NCI-H1436 (cell line): ENCODE data around the gene AKT1.
"Not testable (repeated sequence)": the region's sequence is repeated elsewhere in the genome, so short reads cannot be mapped to it uniquely, and the experiment has no call there.

ENCODE experiments used
- DNase-seq: peaks from one replicate; lab custom pipeline; 2025; lab: John Stamatoyannopoulos, UW

The AKT1 gene

DNA sequence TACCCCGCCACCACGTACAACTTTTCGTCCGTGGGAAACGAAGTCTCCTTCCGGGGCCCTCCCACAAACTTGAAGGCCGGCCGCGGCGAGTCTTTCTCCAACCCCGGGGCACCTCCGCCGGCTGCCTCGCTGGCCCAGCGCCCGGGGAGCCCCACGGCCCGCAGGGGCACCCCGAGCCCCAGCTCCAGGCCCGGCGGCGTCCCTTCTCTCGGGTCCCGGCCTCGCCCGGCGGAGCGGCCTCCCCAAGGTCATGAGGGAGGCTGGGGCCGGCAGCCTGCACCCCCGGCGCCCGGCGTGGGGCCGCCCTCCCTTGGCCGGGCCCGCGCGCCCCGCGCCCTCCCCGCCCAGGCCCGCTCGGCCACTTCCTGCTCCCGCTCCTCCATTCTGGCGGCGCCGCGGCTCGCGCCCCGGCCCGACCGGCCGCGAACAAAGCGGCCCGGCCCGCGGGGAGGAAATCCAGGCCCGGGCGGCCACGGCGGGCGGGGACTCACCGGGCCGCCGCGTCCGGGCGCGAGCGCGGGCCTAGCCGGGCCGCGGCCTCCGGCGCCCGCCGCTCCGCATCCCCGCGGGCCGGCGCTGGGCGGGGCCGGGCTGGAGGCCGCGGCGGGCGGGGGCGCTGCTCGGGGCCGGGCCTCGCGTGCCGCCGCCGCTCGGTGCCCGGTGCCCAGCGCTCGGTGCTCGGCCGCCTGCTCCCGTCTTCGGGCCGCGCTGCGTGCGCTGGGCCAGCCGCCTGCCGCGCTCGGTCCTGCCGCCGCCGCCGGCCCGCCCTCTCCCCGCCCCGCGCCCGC lies at the start of gene AKT1:
Gene AKT1, minus strand, starts transcription at position 756 of the 788 bp plus-strand sequence. CDS start 3,105 bp downstream, outside the sequence.
- DNase-seq: no peak

DNA sequence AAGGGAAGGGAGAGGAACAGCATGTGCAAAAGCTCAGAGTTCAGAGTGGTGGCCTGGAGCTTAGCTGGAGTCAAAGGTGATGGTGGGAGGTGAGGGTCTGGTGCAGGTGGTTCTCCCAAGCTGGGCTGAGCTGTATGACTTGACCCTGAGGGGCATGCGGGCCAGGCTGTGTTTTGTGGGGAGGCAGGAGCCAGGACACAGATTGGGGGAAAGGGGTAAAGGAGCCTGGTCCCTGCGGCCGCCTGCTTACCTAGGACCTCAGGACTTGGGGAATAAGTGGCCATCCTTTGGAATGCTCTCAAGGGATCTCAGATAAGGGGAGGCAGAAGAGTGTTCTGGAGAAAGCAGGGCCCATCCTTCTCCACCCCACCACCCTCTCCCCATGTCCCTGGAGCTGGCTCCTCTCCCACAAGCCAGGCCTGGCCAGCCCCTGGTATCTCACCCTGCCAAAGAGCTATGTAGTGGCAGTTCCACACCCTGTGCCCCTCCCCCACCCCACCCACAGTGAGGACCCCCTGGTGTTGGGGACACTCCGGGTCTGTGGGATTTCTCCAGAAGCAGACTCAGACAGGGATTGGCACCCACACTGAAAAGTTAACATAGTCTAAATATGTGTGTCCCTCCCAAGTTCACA lies 49.6 kb upstream of the AKT1 start:
- DNase-seq: no peak

DNA sequence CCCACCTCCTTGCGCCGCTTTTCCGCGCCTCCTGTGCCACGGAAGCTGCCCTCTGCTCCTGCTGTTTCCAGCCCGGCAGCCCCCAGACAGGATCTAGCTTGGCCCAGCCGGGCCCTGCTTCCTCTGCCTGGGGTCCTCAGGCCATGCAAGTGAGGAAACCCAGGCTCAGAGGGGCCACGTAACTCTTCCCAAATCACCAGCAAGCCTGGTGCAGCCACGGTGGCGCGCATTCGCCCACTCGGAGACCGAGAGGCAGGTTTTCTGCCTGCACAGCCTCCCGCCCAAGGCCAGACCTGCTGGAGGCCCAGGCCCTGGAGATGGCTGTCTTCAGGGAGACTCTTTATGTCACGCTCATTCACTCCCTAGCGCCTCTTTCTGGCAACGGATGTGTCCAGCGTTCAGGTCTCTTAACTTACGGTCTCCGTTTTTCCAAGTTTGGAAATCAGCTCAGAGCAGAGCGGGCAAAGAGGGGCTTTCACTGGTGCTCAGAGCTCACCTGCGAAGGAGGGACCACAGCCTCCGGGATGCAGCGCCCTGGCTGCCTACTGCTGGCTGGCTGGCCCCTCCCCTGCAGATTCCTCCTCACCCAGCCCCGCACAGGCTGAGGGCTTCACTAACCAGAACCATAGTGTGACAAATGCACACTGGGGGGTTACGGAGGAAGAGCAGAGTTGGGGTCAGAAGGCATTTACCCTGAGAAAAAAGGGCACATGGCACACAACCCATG lies 48.9 kb upstream of the AKT1 start:
- DNase-seq: no peak

DNA sequence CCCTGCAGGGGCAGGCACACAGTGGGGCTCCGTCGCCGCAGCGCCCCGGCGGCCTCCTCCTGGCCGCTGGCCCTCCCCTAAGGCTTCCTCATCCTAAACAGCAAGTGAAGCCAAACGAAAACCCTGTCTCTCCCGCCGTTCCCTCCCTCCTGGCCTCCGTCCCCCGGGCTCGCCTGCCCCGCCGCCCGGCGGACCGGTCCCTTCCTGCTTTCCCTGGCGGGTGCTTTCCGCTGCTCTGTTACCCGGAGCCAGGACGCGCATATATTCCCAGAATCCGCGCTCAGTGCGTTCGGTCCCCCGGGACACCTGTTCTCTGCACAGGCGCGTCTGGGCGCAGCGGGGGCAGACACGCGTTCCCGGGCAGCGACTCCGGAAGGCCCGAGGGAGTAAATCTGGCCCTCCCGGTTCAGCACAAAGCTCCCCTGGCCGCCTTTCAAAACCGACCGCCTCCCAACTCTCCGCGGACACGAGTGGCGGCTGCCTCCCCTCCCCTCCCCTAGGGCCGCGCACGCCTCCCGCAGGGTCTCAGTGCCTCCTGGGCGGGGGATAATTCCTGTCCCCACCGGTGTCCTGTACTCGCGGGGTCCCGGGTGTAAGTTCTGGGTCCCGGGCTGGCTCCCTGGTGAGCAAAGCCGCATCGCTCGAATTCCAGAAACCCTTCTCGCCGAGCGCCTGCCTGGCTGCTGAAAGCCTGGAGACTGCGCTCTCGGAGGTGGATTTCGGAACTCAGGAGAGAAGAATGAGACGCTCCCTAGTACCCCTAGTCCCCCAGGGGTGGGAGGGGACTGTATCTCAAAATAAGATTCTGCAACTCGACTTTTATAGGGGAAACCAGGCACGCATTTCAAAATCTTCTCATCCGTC lies 48.1 kb upstream of the AKT1 start:
- DNase-seq: peak; percentile 30

DNA sequence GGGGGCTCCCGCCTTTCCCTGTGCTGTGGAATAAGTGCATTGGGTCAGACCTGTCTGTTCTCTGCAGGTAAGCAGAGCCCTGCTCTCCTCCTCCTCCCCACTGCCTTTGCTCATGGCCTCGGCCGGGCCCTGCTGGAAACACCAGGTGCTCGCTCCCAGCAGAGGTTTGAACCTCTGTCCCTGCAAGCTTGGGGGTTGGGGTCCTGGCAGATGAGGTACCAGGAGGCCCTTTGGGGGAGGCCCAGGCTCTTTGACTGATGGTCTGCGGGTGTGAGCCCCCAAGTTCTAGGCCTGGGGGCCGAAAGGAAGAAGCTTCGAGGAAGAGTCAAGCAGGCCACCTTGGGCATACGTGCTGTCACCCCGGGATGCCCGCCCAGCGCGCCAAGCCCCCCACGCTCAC lies 47.5 kb upstream of the AKT1 start:
- DNase-seq: no peak

DNA sequence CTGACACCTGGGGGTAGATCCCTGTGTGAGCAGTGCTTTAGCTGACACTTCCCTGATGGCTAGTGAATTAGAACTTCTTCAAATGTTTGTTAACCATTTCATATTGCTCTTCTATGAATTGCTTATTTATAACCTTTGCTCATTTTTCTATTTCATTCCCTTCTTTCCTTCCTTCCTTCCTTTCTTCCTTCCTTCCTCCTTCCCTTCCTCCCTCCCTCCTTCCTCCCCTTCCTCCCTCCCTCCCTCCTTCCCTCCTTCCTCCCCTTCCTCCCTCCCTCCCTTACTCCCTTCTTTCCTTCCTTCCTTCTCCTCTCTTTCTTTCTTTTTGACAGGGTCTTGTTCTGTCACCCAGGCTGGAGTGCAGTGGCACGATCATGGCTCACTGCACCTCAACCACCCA lies 46.2 kb upstream of the AKT1 start:
- no peak for DNase-seq

DNA sequence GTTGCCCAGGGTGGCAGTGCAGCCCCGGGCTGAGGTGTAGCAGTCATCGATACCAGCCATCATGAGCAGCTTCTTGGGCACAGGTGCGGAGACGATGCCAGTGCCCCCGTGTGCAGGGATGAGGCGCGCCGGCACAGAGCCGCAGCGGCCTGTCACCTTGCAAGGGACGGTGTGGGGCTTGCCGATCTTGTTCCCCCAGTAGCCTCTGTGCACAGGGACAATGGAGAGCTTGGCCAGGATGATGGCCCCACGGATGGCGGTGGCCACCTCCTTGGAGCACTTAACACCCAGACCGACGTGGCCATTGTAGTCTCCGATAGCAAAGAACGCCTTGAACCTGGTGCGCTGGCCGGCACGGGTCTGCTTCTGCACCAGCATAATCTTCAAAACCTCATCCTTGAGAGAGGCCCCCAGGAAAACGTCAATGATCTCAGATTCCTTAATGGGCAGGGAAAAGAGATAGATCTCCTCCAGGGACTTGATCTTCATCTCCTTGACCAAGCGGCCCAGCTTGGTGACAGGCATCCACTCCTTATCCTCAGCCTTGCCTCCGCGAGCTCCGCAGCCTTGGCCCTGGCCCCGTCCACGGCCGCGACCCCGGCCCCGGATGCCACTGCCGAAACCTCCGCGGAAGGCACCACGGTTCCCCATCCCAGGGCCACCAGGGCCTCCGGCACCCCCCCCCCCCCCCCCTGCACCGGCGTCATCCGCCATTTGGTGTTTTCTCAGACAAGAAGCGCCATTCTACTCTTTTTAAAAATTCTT lies 40.8 kb upstream of the AKT1 start:
- not testable (repeated sequence) for DNase-seq

DNA sequence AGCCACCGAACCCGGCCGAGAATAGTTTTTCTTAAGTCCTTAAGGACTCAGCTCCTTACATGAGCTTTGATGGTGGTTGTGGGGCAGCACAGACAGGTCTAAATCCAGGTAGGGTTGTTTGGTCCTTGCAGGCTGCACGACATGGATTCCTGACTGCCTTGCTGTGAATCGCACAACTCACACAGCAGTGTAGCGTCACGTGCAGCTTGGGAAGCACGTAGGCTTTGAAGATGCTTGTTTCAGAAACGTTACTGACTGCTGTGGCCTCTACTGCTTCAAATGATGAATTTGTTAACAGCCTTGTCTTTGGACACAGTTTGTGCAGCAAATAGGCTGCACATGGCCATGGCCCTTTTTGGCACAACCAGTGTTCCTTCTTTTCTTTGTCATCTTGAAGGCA lies 35.2 kb upstream of the AKT1 start:
- DNase-seq: no peak

DNA sequence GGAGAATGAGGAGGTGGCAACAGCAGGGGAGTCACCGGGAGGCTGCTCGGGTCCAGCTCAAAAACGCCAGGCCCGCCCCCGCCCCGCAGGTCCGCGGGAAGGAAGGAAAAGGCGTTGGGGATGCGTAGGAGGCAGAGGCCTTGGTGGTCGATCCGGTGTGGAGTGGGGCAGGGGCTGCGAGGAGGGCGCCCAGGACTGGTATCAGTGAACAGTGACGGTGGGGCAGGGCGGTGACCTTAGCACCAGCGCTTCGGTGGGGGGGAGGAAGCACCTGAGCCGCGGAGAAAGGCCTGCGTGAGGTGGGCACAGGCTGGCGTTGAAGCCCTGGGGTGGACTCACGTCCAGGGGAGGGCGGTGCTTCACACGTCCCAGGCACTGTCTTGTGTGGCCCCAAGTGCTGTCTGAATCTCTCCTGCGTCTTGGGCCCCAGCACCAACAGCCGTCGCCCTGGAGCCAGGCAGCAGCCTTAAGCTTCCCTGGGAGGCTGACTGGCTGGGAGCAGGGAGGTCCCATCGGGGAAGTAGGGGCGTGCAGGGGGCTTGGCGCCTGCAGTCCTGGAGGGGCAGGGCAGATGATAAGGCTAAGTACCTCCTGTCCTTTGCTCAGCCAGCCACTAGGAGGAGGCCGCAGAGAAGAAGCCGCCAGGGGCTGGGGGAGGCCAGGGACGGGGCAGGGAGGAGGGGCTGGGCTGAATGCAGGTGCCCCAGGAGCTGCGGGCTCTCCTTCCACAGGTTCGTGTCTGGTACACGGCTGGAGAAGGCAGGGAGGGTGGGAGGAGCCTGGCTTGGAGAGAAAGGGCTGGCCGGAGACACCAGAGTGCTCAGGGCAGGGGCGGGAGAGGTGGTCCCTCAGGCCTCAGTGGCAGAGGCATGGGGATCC lies 31.9 kb upstream of the AKT1 start:
- DNase-seq: no peak

DNA sequence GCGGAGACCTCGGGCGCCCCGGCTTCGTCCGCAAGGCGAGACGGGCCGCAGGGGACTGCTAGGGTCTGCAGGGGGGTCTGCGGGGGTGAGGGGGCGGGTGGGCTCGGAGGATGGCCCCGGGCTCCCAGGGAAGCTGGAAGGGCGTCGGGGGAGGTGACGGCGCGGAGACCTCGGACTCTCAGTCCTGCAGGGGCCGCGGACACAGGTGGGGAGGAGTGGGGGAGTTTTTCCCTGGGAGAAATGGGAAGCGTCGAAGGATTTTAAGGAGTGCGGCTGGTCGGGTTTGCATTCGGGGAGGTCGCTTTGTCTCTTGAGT lies 31.3 kb upstream of the AKT1 start:
- DNase-seq: no peak

DNA sequence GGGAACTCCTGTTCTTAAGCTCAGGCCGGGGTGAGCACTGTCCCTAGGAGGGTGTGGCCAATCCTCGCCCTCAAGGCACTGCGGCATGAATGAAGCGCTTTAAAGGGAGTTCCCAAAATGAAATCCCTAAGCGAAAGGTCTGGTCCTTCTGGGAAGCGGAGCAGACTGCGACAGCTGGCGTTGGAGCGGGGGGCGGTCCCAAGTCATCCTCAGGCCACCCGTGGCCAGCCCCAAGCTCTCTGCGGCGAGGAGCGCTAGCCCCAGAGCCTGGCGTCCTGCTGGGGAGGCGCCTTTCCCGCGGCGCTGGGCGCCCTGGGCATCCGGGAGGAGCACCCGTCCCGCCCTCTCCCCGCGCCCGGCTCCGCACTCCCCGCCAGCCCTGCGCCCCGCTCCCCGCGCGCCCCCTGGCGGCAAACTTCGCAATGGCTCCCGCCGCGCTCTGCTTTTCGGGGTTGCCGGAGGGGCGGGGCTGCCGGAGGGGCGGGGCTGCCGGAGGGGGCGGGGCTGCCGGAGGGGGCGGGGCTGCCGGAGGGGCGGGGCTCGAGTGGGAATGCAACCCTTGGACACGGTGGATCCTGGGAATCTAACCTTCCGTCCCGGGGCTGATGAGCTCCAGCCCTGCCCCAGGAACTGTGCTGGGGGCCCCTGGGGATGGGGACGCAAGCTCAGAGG lies 30.8 kb upstream of the AKT1 start:
- DNase-seq: peak; percentile 73

DNA sequence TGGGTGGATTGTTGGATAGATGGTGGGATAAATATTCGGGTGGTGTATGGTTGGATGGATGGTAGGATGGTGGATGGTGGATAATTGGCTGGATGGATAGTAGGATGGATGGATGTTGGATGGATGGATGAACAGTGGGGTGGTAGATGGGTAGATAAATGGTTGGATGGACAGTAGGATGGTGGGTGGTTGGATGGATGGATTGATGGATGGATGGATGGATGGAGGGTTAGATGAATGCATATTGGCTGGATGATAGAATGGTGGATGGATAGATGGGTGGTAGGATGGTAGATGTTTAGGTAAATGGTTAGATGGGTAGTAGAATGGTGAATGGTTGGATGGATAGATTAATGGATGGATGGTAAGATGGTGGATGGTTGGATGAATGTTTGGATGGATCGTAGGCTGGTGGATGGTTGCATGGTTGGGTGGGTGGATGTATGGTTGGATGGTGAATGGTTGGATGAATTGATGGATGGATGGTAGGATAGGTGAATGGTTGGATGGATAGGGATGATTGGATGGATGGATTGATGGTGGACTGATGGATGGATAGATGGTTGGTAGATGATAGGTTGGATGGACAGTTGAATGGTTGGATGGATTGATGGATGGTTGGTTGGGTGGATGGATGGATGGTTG lies 28.9 kb upstream of the AKT1 start:
- DNase-seq: no peak

DNA sequence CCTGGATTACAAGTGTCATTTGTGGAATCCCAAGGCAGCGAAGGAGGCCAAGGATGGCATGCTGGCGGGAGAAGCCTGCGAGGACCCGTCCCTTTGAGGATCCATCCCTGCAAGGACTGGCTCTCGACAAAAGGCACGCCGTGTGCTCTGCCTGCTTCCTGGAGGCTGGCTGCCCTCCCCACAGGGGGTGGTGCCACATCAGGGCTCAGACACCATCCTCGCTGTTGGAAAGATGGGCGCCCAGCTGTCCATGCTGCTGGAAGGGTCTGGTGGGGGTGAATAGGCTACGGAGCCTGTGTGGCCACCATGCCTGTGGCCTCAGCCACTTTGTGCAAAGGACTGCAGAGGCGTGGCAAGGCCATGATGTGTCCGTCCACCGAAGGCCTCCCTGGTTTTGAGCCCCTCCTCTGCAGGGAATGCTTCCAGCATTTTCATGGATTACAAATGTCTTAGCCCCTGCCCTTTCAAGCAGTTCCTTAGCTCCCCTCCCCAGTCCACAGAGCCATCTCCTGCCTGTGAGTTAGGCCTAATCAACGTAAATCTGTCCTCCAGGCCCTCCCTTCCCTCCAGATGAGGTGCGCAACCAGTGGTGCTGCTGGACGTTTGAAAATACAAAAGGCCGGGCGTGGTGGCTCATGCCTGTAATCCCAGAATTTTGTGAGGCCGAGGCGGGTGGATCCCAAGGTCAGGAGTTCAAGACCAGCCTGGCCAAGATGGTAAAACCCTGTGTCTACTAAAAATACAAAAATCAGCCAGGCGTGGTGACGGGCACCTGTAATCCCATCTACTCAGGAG lies 27.5 kb upstream of the AKT1 start:
- no peak for DNase-seq

DNA sequence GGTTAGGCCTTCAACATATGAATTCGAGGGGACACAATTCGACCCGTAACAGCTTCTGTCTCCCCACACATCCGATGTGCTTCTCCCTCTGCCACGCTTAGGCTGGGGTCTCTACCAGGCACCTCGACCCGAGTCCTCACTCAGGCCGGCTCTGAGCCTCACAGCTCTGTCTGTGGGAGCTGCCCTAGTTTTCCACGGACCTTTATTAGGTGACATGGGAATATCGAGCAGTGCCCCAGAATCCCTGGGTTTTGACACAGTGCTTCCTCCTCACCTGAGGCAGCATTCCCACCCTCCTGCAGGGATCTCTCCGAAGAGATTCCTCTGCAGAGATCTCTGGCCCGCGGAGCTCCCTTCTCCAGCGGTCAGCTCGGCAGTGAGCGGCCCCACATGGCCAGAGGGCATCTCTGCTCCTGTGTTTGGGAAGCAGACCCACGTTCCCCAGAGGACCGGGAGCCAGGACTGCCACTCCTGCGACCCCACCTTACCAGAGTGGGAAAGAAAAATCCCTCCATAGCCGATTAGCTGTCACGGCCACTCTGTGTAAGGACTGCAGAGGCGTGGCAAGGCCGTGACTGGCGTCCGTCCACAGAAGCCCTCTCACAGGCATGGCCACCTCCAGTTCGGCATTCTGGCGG lies 26.5 kb upstream of the AKT1 start:
- no peak for DNase-seq

DNA sequence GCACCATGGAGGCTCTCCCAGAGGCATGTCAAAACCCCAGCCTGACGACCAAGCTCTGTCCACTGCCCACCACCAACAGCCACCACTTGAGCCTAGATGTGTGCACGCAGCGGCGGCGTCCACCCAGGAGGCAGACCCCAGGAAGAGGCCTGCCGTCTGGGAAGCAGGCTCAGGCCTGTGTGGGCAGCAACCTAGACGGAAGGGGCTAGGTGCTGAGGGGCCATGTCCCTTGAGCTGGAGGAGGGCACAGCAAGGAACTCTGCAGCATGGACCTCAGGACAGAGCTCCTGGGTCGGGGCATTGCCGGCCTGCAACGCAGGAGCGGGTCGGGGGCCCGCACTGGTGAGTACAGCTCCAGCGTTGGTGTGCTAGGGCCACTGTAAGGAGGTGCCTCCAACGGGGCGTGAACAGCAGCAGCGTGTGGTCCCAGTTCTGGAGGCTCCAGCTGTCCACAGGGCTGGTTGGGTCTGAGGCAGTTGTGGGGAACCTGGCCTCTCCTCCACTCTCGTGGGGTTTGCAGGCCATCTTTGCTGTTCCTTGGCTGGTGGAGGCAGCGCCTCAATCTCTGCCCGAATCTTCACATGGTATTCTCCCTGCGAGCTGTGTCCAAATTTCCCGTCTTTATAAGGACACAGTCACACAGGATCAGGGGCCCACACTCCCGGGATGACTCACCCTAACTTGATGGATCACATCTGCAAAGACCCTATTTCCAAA lies 25.8 kb upstream of the AKT1 start:
- DNase-seq: no peak

DNA sequence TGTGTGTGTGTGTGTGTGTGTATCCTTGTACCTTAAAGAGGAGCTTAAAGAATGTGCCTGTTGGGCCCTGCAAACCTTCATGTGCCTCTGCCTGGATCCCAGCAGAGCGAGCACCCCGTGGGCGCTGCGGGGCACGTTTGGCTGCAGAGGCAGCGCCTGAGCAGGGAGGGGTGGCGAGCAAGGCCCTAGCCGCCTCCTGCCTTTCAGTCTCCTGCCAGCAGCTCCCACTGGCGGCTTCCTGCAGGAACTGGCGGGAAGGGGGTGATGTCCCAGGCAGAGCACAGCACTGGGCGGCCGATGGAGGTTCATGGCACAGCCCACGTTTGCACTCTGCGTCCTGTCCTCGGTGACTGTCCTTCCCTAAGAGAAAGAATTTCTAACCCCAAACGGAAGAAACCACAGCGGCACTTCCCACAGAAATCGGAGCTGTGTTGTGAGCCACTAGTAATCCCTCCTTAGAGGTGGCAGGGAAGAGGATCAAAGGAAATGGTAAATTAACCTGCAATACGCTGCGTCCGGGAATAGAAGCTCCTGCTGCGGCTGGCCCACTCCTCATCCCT lies 25.2 kb upstream of the AKT1 start:
- peak; percentile 26 for DNase-seq

DNA sequence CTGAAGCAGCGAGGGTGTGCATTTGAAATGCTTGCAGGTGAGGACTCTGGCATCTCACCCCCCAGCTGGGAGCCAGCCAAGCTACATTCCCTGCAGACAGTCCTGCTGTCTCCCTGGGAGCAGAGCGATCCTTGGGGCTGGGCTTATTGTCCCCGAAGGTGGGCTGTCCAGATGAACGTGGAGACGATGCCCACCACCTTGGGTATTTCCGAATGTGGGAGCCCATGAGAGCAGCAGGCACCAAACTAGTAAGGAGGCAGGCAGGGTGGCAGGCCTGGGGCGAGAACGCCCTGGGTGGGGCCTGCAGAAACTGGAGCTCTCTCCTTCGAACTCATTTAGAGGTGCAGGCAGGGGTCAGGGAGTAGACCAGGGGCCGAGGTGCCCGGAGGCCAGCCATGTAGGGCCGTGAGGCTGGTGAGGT lies 23.8 kb upstream of the AKT1 start:
- no peak for DNase-seq
